Measurements from ENCODE around the gene TGFB2.

TGFB2 gene

GRCh38 chr1:218364028-218364710 lies 19.0 kb downstream of the TGFB2 start:
- no peak overlapping the region for H3K4me3 Mint-ChIP-seq
- H3K27me3 Mint-ChIP-seq, result no peaks in the 10 kb centered on the region
- no peaks in the 10 kb centered on the region for H3K9me3 Mint-ChIP-seq
- H3K27ac Mint-ChIP-seq, result no peak overlapping the region
- ATAC-seq, result no peak
- peaks cover 5% of the 10 kb centered on the region for H3K36me3 Mint-ChIP-seq
- H3K4me1 Mint-ChIP-seq, result no peaks in the 10 kb centered on the region

DNA sequence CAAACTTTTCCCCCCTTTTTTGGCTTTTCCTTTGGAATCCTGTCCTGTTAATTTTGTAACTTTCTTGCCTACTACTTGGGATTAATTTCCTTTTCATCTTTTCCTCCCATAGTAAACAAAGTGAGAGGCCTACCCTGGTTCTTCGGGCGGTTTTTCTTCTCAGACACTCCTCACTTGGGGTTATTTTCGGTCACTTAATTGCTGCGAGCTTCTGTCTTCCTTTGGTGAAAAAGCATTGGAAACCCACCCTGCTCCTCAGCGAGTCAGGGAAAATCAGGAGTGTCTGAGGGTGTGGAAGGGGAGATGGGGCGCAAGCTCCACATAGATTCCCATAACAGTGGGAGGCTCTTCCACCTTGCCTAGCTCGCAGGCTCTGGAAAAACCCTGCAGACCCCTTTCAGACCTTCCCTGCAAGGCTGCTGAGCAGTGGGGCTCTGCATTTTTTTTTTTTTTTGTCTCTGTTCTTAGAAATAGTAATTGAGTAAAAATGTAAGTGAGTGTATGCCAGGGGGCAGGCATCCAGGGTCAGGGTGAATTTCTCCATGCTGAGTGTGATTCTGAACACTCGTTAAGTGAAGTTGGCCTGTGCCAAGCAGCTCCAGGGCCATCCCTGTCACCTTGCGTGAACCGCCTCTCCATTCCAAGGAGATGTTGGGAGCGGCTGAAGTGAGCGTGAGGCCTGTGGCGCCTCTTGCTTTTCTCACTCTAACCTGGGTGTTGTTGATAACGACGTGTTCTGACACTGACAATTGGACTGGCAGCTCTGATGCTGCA lies 20.3 kb downstream of the TGFB2 start:
- Mint-ChIP-seq H3K4me1 (no peaks in the 10 kb centered on the region), H3K27ac (no peak overlapping the region), H3K9me3 (no peaks in the 10 kb centered on the region), H3K36me3 (peaks cover 5% of the 10 kb centered on the region), H3K27me3 (no peaks in the 10 kb centered on the region), H3K4me3 (no peak overlapping the region)
- no peak for ATAC-seq

GRCh38 chr1:218366322-218367052 lies 21.4 kb downstream of the TGFB2 start:
- Mint-ChIP-seq H3K4me3 (no peak overlapping the region), H3K4me1 (no peaks in the 10 kb centered on the region), H3K27me3 (no peaks in the 10 kb centered on the region), H3K36me3 (peaks cover 5% of the 10 kb centered on the region), H3K27ac (no peak overlapping the region), H3K9me3 (no peaks in the 10 kb centered on the region)
- no peak for ATAC-seq

DNA sequence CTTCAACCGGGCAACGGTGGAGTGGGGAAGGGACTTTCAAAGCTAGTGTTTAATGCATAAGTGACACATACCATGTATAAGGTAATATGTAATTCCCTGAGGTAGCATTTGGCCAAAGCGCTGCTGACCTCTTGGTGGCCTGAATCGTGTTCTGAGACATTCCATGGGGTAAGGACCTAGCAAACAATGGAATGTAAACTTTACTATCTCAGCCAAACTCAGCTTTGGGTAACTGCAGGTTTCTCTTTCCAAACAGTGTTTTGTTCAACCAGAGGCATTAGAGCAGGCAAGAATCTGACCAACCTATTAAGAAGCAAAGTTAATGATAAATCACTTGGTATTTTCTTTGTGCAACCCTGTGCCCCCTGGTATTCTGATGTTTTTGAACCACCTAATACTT lies 22.0 kb downstream of the TGFB2 start:
- no peaks in the 10 kb centered on the region for H3K9me3 Mint-ChIP-seq
- H3K27me3 Mint-ChIP-seq, result no peaks in the 10 kb centered on the region
- H3K27ac Mint-ChIP-seq, result no peak overlapping the region
- H3K36me3 Mint-ChIP-seq, result peaks cover 5% of the 10 kb centered on the region
- ATAC-seq, result no peak
- no peak overlapping the region for H3K4me3 Mint-ChIP-seq
- H3K4me1 Mint-ChIP-seq, result no peaks in the 10 kb centered on the region

- H3K36me3 Mint-ChIP-seq, result peaks cover 5% of the 10 kb centered on the region
- no peaks in the 10 kb centered on the region for H3K9me3 Mint-ChIP-seq
- no peak for ATAC-seq
- H3K27ac Mint-ChIP-seq, result no peak overlapping the region
- H3K4me3 Mint-ChIP-seq, result no peak overlapping the region
- H3K27me3 Mint-ChIP-seq, result no peaks in the 10 kb centered on the region
- no peaks in the 10 kb centered on the region for H3K4me1 Mint-ChIP-seq
Measured at GRCh38 chr1:218368686-218369085, 23.6 kb downstream of the TGFB2 start.

DNA sequence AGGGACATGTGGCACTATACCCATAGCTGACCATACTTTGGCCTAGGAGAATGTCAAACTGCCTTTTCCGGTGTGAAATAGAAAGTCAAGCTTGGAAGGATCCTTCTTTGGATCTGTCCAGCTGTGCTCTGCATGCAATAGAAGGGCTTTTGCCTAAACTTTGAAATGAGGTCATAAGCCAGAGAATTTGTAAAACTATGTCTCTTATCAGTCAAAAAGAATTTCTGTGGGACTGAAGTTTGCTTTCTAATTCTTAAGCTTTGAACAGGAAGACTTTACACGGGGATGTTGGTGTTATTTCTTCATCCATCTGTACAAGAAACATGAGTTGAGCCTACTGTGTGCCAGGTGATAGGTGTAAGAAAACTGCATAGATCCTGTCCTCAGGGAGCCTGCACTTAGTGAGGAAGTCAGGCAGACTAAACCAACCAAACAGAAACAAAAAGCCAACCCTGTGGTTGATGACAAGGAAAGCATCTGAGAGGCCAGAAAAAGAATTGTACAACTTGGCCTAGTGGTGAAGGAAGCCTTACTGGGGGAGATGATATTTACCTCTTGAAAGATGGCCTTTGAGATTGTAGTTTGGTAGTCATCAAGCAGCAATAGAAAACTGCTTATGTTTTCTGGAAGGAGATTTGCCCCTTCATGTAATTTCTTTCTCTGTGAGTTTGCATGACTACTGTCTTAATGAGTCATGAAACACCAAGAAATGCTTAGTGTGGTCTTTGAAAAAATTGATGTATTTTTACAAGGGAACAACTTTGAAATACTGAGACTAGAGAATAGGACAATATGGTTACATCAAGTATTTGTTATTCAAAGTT lies 24.8 kb downstream of the TGFB2 start:
- Mint-ChIP-seq H3K4me3 (no peak overlapping the region), H3K36me3 (peaks cover 5% of the 10 kb centered on the region), H3K27ac (no peak overlapping the region), H3K27me3 (no peaks in the 10 kb centered on the region), H3K4me1 (no peaks in the 10 kb centered on the region), H3K9me3 (no peaks in the 10 kb centered on the region)
- no peak for ATAC-seq

DNA sequence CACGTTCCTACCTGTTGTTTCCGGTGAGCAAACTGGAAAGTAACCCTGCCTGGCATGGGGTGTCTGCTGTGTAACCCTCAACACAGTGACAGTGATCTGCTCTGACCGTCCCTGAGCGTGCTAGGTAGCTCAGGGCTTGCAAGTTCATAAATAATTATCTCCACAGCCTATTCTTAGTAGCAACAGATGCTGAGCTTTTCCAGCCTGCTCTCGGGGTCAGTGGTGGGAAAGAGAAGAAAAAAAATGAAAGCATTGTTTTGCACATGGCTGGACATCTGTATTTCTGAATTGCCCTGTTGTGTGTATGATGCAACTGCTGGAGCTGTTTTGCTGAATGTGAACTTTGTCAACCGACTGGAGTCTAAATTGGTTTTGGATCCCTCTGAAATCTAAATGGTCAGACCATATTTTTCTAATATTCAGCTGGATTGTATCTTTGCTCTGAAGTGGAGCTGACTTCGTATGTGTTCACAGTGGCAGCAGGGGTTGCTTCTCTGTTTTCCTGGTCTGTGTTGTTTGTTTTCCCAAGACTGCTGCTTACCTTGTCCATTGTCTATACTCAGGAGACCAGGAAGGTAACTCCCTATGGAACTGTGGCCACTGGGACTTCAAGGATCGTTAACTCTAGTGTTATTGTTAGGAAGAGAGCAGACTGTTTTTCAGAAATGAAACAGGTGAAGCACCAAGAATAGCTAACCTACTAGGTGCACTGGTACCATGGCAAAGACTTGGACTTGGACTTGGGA lies 27.0 kb downstream of the TGFB2 start:
- Mint-ChIP-seq H3K27ac (no peak overlapping the region), H3K27me3 (peaks cover 11% of the 10 kb centered on the region), H3K9me3 (no peaks in the 10 kb centered on the region), H3K4me1 (peaks cover 5% of the 10 kb centered on the region), H3K4me3 (no peak overlapping the region), H3K36me3 (peaks cover 5% of the 10 kb centered on the region)
- no peak for ATAC-seq

DNA sequence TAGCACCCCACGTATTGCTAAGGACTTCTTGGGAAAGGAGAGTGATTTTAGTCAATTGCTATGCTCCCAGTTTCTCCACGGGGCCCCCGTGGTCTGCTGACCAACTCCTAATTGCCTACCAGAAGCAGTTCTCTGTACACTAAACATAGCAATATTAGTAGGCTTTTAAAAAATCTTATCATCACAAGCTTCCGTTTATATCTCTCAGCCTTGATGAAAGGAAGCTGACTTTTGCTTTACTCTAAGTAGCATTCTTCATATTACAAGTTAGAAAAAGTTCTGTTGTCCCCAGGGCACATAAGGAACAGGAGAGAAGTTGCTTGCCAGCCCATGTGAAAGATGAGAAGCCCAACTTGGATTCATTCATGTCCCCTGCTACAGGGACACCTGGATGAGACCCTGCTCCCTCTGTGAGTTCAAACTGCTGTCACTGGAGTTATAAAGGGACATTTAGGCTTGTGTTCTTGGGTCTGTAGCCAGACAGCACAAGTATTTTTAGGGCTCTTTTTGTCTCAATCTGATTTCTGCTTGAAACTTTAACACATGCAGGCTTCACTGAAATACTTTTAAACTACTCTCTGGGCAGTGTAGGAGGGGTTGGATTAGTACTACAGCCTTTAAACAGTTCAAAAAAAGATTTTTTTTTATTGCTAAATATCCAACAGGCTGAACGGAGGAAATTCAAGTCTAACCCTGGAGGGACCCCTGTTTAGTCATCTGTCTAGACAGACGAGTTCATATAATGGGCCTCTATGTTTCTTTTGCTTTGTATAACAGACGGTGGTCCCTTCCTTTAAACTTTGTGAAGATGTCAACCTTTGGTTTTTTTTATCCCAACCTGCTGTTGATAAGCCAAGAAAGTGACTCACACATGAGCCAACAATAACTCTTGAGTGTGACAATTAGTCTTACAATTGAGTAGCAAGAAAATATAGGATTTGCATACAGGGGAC lies 29.5 kb downstream of the TGFB2 start:
- no peak overlapping the region for H3K4me3 Mint-ChIP-seq
- H3K4me1 Mint-ChIP-seq, result peaks cover 13% of the 10 kb centered on the region
- ATAC-seq, result no peak
- H3K27ac Mint-ChIP-seq, result no peak overlapping the region
- H3K27me3 Mint-ChIP-seq, result peaks cover 19% of the 10 kb centered on the region
- H3K9me3 Mint-ChIP-seq, result no peaks in the 10 kb centered on the region
- H3K36me3 Mint-ChIP-seq, result no peaks in the 10 kb centered on the region

DNA sequence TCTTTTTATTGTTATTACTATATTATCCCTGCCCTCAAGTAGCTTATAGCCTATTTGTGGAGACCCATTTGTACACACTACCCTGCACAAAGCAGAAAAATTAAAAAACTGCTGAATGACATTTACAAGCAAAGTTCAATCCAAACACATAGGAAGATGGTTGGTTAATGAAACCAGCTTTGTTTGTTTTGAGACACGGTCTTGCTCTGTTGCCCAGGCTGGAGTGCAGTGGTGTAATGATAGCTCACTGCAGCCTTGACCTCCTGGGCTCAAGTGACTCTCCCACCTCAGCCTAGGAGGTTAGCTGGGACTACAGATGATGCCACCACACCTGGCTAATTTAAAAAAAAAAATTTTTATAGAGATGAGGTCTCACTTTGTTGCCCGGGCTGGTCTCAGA lies 31.6 kb downstream of the TGFB2 start:
- Mint-ChIP-seq H3K4me3 (peak overlapping the region; percentile 15), H3K9me3 (no peaks in the 10 kb centered on the region), H3K4me1 (peaks cover 13% of the 10 kb centered on the region), H3K27me3 (peaks cover 21% of the 10 kb centered on the region), H3K27ac (no peak overlapping the region), H3K36me3 (no peaks in the 10 kb centered on the region)
- no peak for ATAC-seq

DNA sequence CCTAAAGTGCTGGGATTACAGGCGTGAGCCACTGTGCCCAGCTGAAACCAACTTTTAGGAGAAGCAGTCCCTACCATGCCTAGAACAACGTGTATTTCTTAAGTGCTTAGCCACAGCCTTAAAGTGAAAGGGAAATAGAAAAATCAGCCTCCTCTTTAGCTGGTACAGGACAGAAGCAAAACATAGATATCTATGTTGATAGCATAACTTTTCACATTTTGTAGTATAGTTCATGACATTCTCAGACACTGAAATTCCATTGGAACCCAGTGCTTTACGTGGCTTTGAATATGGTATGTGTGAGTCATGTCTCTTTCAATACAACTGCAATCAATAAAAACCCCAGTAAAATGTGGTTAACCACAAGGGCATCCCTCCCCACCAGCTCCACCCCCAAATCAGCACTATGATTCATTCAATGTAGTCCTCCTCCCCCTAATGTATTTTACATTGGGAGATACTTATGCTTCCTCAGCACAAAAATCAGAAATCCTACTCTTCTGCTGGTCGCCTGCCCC lies 32.1 kb downstream of the TGFB2 start:
- H3K27ac Mint-ChIP-seq, result no peak overlapping the region
- peaks cover 13% of the 10 kb centered on the region for H3K4me1 Mint-ChIP-seq
- peak; percentile 89 for ATAC-seq
- H3K9me3 Mint-ChIP-seq, result no peaks in the 10 kb centered on the region
- peaks cover 21% of the 10 kb centered on the region for H3K27me3 Mint-ChIP-seq
- H3K36me3 Mint-ChIP-seq, result no peaks in the 10 kb centered on the region
- peak overlapping the region; percentile 15 for H3K4me3 Mint-ChIP-seq

- Mint-ChIP-seq H3K4me3 (no peak overlapping the region), H3K4me1 (peaks cover 13% of the 10 kb centered on the region), H3K36me3 (no peaks in the 10 kb centered on the region), H3K9me3 (no peaks in the 10 kb centered on the region), H3K27me3 (peaks cover 17% of the 10 kb centered on the region), H3K27ac (no peak overlapping the region)
- no peak for ATAC-seq
Measured at GRCh38 chr1:218380125-218380977, 35.2 kb downstream of the TGFB2 start.

DNA sequence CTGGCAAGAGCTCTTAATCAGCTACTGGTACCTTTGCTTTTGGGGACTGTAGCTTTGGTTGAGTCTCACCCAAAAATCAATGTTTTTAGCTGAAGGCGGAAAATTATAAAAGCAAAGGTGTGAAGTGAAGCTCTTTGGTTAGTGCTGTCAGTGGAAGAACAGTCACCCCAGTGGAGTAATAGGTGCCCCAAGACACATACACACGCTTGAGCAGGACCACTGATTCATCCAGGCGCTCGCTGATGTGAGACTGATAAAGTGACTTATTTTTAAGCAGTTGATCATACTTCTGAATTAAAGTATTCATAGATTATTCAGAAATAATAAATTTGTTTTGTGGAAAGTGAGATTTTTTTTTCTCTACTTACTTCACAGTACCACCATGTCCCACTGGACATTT lies 37.1 kb downstream of the TGFB2 start:
- Mint-ChIP-seq H3K4me1 (peaks cover 6% of the 10 kb centered on the region), H3K27ac (no peak overlapping the region), H3K9me3 (no peaks in the 10 kb centered on the region), H3K27me3 (peaks cover 10% of the 10 kb centered on the region), H3K4me3 (no peak overlapping the region), H3K36me3 (no peaks in the 10 kb centered on the region)
- no peak for ATAC-seq

GRCh38 chr1:218383051-218383450 lies 37.9 kb downstream of the TGFB2 start:
- H3K4me3 Mint-ChIP-seq, result no peak overlapping the region
- no peaks in the 10 kb centered on the region for H3K4me1 Mint-ChIP-seq
- H3K36me3 Mint-ChIP-seq, result no peaks in the 10 kb centered on the region
- H3K9me3 Mint-ChIP-seq, result no peaks in the 10 kb centered on the region
- H3K27me3 Mint-ChIP-seq, result peaks cover 10% of the 10 kb centered on the region
- H3K27ac Mint-ChIP-seq, result no peak overlapping the region
- ATAC-seq, result no peak

Measured in stimulated activated memory B cell treated with anti-CD40 and anti-IgM and Interleukin-4, amounts not matched to agents 10 μg/mL and 1 μg/mL and 100 μg/mL, for 72 hours (primary cell).